Melanocyte of skin (primary cell): ENCODE measurements around the gene CHMP3. TPM values are rescaled to one million over a fixed set of nuclear protein-coding genes. Genes with fewer than 3 reads are reported as not detected.

Experiments
- small RNA-seq, 2 donors: library from RNA; depleted of rRNA; stranded (forward); fragments of <200 nt; gene quantifications; one replicate each; pipeline ENCODE3, GENCODE V24; 2012
- total RNA-seq, 2 donors: library from RNA; depleted of rRNA; stranded (reverse); fragments of >200 nt; gene quantifications; 2 replicates each; pipeline ENCODE4 v1.2.3, GENCODE V29; 2012

Gene CHMP3
- 10 to 100 TPM; 27.0 to 32.7 TPM for total RNA-seq

DNA sequence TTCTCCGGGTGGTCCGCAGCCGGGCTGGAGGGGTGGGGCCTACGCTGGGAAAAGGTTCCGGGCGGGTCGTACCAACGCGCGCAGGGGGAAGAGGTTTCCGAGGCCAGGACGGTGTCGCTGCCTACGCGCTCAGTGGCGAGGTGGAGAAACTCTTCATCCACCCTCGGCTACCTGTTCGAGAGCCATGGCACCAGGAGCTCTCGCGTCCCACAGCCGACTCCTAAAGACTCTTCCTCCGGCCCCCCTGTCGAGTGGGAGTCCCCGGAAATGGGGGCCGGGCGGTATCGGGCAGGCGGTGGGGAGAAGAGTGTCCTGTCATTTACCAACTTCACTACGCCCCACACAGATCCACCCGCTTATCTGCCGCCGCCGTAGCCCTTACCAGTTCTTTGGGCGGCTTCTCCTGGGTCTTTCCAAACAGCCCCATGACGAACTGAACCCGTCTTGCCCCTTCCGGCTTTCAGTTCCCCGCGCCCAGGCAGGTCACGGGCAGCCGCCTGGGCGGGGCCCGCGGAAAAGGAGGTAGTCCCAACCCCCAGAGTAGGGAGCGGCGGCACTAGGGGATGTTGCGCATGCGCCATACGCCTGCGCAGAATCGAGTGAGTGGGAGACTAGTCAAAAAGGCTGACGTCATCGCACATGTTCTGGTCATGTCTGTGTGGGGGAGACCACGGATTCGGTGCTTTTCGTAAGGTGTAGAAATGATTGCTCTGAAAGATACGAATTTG lies at the start of gene CHMP3:
CHMP3 (minus strand) TSS at position 522 of the 728 bp plus-strand sequence; CDS start at position 427, 95 bp downstream.

Small RNA genes lying within 50 kb of the gene (small RNA-seq; reads per million reads assigned to genes)
- 0 reads per million in 2 donors for gene RNU6-640P

Other genes with a start within 250 kb of the CHMP3 start
- gene REEP1, start 225.8 kb downstream of the CHMP3 start, total RNA-seq, result under 1 TPM in 1 of 2 donors, not detected in 1; 0.34 TPM
- gene KDM3A, start 122.1 kb downstream of the CHMP3 start, total RNA-seq, result 10 to 100 TPM; 17.6 to 18.6 TPM
- 10 to 100 TPM; 11.7 to 15.1 TPM for gene RNF103, start 60.4 kb upstream of the CHMP3 start, total RNA-seq
- gene RMND5A, start 156.8 kb upstream of the CHMP3 start, total RNA-seq, result 10 to 100 TPM; 33.7 to 37.0 TPM
- not detected for gene CD8A, start 227.5 kb upstream of the CHMP3 start, total RNA-seq